Lower leg skin (tissue), 3 donors: ENCODE measurements around the gene RPP14.

ENCODE experiments used
- POLR2A ChIP-seq, 2 donors: fragments of 450-650 bp; IDR thresholded peaks; one replicate each; pipeline ENCODE4 v1.6.1; 2016 to 2017; ENCODE audit warnings: antibody characterized with exemption in 2 of 2, mild to moderate bottlenecking in 1 of 2, moderate library complexity in 1 of 2
- TF ChIP-seq, protein P1 (sequence below), 3 donors: fragments of 450-650 bp; IDR thresholded peaks; one replicate each; pipeline ENCODE4 v1.5.1; 2016; ENCODE audit warnings: antibody characterized with exemption in 3 of 3, mild to moderate bottlenecking in 3 of 3, moderate library complexity in 2 of 3

DNA sequence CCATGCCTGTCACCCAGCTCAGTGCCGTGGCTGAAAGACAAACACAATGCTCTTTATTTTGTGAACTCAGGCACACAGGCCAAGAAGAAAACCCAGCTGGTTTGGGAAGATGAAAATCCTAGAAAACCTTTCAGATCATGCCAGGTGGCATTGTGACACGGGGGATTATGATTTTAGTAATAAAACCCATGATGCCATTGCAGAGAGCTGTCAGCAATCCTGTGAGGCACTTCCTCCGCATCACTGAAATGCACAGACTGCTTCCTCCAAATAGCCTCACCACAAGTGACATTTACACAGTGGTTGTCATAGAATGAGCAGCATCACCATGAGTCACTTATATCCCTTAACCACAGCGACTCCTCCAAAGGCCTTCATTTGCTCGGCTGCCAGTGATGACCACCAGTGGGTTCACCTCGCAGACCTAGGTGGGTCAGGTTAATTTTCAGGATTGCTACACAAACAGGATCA is 45.7 kb upstream of the RPP14 start:
- TF ChIP-seq, protein P1, sequence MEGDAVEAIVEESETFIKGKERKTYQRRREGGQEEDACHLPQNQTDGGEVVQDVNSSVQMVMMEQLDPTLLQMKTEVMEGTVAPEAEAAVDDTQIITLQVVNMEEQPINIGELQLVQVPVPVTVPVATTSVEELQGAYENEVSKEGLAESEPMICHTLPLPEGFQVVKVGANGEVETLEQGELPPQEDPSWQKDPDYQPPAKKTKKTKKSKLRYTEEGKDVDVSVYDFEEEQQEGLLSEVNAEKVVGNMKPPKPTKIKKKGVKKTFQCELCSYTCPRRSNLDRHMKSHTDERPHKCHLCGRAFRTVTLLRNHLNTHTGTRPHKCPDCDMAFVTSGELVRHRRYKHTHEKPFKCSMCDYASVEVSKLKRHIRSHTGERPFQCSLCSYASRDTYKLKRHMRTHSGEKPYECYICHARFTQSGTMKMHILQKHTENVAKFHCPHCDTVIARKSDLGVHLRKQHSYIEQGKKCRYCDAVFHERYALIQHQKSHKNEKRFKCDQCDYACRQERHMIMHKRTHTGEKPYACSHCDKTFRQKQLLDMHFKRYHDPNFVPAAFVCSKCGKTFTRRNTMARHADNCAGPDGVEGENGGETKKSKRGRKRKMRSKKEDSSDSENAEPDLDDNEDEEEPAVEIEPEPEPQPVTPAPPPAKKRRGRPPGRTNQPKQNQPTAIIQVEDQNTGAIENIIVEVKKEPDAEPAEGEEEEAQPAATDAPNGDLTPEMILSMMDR (IDR thresholded peaks at IDR 0.05): no peak
- no peak for TF ChIP-seq POLR2A (IDR thresholded peaks at IDR 0.05)
